ENCODE data around the gene MIOX.

GRCh38 chr22:50532824-50533796, 46.5 kb downstream of the MIOX start:
- TF ChIP-seq YY1 (IDR thresholded peaks at IDR 0.05; ENCODE audit: insufficient read depth, insufficient read length) = no peak
- TF ChIP-seq ZNF274 (IDR thresholded peaks at IDR 0.05; ENCODE audit: low read depth, low read length) = no peak
- TF ChIP-seq SUZ12 (IDR thresholded peaks at IDR 0.05; ENCODE audit: extremely low read depth, insufficient read depth, insufficient read length) = no peak

Measured in NT2/D1 (cell line).